ENCODE results near the gene SLC34A2.

- TF ChIP-seq CTCF (IDR thresholded peaks at IDR 0.05; ENCODE audit: insufficient read depth, low read depth, low read length) (no peak), EZH2 (IDR thresholded peaks at IDR 0.05; ENCODE audit: insufficient read depth, low read length) (no peak)
These were observed 38.8 kb downstream of the SLC34A2 start for GRCh38 chr4:25694466-25694865.
